Ovary (tissue), 3 donors: ENCODE measurements around the gene MYOM1.

Experiments used
- EP300 ChIP-seq: sonication (generic); formaldehyde crosslinking; IDR thresholded peaks from one replicate; pipeline ENCODE4 v1.6.1; 2017; ENCODE audit warnings: antibody characterized with exemption
- POLR2A ChIP-seq: fragments of 450-650 bp; IDR thresholded peaks from one replicate; pipeline ENCODE4 v1.6.1; 2017; ENCODE audit warnings: antibody characterized with exemption, mild to moderate bottlenecking, moderate library complexity
- TF ChIP-seq, protein P1 (sequence below), 3 donors: fragments of 450-650 bp in 2 of 3; fragments of 200-600 bp in 1 of 3; IDR thresholded peaks; one replicate each; pipeline versions ENCODE4 v1.5.1 to v1.8.0; 2016 to 2022; ENCODE audit warnings: antibody characterized with exemption in 3 of 3, mild to moderate bottlenecking in 1 of 3
- donor health status: DM: no; HTN: no; CAD: no.

DNA sequence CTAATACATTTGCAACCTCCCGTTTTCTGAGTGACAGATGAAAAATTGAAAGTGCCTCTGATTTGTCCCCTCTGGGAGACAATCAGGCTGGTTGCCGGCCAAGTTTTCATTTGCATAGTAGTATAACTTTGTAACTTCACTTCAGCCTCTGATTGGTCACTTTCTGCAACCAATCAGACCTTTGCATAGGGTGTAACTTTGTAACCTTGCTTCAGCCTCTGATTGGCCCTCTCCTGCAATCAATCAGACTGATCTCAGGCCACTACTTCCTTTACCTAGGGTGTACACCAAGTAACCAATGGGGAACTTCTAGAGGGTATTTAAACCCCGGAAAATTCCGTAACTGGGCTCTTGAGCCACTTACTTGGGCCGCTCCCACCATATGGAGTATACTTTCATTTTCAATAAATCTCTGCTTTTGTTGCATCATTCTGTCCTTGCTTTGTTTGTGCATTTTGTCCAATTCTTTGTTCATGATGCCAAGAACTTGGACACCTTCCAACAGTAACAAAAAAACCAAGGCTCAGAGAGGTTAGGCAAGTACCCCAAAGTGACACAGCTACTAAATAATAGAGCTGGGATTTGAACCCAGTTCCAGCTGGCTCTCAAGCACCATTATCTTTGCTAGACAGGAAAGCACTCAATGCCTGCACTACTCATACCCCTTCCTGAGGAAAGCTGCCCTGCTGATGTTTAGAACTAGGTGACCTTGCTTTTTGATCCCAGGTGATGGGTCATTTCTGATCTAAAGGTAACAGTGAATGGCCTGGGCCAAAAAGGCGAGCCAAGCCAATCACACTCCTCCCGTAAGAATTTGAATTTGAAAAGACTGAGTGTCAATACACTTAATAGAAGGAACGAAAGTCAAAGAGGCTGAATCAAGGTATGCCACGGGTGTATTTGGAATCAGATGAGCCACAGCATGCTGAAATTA is 10.9 kb upstream of the MYOM1 start:
- TF ChIP-seq, protein P1, sequence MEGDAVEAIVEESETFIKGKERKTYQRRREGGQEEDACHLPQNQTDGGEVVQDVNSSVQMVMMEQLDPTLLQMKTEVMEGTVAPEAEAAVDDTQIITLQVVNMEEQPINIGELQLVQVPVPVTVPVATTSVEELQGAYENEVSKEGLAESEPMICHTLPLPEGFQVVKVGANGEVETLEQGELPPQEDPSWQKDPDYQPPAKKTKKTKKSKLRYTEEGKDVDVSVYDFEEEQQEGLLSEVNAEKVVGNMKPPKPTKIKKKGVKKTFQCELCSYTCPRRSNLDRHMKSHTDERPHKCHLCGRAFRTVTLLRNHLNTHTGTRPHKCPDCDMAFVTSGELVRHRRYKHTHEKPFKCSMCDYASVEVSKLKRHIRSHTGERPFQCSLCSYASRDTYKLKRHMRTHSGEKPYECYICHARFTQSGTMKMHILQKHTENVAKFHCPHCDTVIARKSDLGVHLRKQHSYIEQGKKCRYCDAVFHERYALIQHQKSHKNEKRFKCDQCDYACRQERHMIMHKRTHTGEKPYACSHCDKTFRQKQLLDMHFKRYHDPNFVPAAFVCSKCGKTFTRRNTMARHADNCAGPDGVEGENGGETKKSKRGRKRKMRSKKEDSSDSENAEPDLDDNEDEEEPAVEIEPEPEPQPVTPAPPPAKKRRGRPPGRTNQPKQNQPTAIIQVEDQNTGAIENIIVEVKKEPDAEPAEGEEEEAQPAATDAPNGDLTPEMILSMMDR (IDR thresholded peaks at IDR 0.05), result no peak
- TF ChIP-seq POLR2A (no peak), EP300 (no peak)
